GM06990 (cell line): ENCODE results near the gene HECTD1.
A peak's percentile ranks its signal among the peaks of the same experiment; 100 is the strongest.
"Not testable (repeated sequence)": the region's sequence is repeated elsewhere in the genome, so short reads cannot be mapped to it uniquely, and the experiment has no call there.

Experiments
- DNase-seq: peaks from one replicate; pipeline ENCODE4 v3.0.0-alpha.2; 2011; ENCODE audit not compliant: insufficient read length; ENCODE audit errors: extremely low read depth
- H3K27me3 ChIP-seq: replicated peaks from 2 replicates; pipeline ENCODE4 v1.6.0; 2011; ENCODE audit warnings: low read length; ENCODE audit not compliant: control insufficient read depth, insufficient read depth
- H3K36me3 ChIP-seq: 2 replicates; pipeline ENCODE4 v1.5.1; 2011; ENCODE audit warnings: low read length; ENCODE audit not compliant: control insufficient read depth, insufficient read depth
- H3K4me3 ChIP-seq: replicated peaks from 2 replicates; pipeline ENCODE4 v1.5.1; 2011; ENCODE audit warnings: low read depth, mild to moderate bottlenecking, control low read depth, low read length
- TF ChIP-seq, protein P1 (sequence below): IDR thresholded peaks from 2 replicates; pipeline ENCODE4 v1.5.1; 2011; ENCODE audit warnings: low read length, control low read depth, mild to moderate bottlenecking, inconsistent platforms; ENCODE audit not compliant: insufficient read depth, poor library complexity, severe bottlenecking

HECTD1 gene

DNA sequence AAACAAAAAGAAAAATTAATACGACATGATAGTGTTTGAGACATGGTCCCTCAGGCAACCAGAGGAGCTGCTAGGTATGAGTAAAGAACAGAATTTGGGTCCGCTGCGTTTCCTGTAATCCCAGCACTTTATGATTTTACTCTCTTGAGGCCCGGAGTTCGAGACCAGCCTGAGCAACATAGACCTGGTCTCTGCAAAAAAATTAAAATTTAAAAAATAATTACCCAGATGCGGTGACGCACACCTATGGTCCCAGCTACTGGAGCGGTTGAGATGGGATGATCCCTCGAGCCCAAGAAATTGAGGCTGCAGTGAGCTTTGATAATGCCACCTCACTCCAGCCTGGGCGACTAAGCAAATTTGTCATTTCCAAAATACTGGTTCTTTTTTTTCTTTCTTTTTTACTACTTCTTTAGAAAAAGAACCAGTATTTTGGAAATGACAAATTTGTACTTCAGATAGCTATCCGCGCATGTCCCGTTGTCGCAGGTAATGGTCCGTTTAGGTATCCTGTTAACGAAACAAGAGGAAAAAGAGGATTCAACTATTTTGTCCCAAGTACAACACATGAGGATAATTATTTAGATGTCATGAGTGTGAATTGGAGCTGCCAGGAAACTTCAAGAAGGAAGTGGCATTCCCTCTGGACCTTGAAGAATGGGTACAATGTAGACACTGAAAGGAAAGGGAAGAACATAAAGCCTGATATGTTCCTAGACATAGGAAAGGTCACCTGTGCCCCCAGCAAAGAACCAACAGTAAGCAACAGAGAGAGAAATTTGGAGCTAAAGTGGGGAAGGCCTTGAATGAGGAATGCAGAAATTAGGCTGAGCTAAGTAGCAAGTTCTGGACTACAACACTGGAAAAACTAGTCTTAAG, 1.2 kb upstream of the HECTD1 start:
- no peak for DNase-seq
- Histone ChIP-seq H3K36me3 (no peaks in the 10 kb centered on the region), H3K27me3 (no peaks in the 10 kb centered on the region), H3K4me3 (peak overlapping the region; percentile 88)
- TF ChIP-seq, protein P1, sequence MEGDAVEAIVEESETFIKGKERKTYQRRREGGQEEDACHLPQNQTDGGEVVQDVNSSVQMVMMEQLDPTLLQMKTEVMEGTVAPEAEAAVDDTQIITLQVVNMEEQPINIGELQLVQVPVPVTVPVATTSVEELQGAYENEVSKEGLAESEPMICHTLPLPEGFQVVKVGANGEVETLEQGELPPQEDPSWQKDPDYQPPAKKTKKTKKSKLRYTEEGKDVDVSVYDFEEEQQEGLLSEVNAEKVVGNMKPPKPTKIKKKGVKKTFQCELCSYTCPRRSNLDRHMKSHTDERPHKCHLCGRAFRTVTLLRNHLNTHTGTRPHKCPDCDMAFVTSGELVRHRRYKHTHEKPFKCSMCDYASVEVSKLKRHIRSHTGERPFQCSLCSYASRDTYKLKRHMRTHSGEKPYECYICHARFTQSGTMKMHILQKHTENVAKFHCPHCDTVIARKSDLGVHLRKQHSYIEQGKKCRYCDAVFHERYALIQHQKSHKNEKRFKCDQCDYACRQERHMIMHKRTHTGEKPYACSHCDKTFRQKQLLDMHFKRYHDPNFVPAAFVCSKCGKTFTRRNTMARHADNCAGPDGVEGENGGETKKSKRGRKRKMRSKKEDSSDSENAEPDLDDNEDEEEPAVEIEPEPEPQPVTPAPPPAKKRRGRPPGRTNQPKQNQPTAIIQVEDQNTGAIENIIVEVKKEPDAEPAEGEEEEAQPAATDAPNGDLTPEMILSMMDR = no peak

DNA sequence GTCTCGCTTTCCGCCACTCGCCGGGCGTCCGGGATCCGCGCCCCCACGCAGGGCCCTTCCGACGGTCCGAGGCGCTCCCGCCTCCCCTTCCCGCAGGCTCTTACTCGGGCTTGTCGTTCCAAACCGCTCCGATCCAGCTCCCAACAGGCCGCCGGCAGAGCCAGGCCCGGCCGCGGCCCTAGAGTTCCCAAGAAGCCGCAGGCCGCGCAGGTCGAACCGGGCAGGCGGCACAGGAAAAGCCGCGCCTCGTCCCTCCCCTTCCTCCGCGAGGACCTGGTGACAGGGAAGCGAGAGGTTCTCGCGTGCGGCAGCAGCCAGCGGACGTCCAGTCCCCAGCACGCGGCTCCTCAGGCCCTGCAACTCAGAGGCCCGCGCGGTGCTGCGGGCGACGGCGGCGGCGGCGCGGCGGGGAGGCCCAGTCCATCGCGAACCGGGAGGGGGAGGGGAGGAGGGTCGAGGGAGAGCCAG, 272 bp downstream of the HECTD1 start:
- no peak for DNase-seq

DNA sequence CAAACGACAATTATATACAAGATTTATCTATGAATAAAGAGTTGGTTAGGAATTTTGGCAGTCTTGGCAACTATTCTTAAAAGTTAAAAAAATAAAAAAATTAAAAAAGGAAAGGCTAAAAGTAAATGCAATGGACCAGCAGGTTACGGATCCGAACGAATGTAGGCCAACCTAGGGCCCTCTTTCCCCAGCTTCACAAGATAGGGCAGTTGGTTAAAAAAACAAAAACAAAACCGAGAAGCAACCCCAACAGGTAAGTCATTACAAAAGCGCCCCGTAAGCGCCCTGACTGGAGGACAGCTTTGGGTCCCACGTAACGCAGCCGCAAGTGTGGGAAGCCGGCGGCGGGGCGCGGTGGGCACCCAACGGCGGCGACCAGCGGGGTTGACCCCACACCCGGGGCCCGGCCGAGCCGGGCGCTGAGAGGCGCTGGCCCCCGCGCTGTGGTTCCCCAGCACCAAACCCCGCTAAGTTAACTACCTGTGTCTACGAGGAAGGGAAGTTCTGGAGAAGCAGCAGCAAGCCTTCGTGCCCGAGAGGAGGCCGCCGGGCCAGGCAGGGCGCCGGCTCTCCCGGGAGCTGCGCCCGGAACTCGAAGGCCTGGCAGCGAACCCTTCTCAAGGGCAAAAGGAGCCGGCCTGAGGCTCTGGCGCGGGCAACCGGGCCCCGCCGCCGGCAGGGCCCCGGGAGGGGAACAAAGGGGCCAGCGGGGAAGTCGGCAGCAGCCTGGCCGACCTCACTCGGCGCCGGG, 882 bp downstream of the HECTD1 start:
- TF ChIP-seq, protein P1 = no peak
- Histone ChIP-seq H3K27me3 (no peaks in the 10 kb centered on the region), H3K36me3 (peaks cover 2% of the 10 kb centered on the region), H3K4me3 (peak overlapping the region; percentile 88)
- peak; percentile 80 for DNase-seq

More for the DNA sequence above, 272 bp downstream of the HECTD1 start:
- TF ChIP-seq, protein P1 = no peak
- Histone ChIP-seq H3K27me3 (no peaks in the 10 kb centered on the region), H3K36me3 (peaks cover 2% of the 10 kb centered on the region), H3K4me3 (peak overlapping the region; percentile 88)

DNA sequence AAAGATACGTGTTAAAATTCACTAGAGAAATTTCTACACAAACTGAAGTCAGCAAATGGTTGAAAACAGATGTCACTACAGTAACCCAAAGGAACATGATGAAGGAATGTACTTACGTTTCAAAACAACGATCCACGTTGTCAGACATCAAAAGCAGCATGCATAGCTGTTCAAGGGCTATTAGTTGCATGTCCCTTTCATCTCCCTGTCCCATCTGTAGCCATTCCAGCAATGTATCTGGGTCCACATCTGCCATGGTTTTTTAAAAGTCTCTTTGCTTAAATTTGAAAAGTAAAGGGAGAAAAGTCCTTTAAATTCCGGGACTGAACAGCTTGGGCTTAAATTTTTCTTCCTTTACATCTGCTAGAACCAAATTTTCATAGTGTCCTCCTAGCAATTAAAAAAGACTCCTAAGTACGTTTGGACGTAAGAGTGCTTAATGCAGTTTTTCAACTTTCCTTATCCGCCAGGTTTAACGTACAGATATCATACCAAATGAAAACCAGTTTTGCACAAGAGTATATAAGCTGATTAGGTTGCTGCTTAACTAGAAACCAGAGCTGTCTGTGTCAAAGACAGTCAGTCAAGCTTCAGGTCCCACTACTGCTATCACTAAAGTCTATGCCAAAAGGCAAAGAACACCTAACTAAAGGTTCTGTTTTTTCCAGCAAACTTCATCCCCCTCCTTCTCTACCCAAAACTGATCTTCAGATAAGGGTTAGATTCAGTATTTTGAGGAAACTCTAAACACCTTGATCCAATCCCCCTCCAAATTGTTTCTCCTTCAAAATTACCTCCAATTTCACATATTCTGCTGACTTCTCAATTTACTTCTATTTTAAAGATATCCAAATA, 1.7 kb downstream of the HECTD1 start:
- H3K36me3 ChIP-seq = peaks cover 2% of the 10 kb centered on the region
- H3K27me3 ChIP-seq = no peaks in the 10 kb centered on the region
- no peak for DNase-seq
- TF ChIP-seq, protein P1 = no peak
- H3K4me3 ChIP-seq = peak overlapping the region; percentile 88

DNA sequence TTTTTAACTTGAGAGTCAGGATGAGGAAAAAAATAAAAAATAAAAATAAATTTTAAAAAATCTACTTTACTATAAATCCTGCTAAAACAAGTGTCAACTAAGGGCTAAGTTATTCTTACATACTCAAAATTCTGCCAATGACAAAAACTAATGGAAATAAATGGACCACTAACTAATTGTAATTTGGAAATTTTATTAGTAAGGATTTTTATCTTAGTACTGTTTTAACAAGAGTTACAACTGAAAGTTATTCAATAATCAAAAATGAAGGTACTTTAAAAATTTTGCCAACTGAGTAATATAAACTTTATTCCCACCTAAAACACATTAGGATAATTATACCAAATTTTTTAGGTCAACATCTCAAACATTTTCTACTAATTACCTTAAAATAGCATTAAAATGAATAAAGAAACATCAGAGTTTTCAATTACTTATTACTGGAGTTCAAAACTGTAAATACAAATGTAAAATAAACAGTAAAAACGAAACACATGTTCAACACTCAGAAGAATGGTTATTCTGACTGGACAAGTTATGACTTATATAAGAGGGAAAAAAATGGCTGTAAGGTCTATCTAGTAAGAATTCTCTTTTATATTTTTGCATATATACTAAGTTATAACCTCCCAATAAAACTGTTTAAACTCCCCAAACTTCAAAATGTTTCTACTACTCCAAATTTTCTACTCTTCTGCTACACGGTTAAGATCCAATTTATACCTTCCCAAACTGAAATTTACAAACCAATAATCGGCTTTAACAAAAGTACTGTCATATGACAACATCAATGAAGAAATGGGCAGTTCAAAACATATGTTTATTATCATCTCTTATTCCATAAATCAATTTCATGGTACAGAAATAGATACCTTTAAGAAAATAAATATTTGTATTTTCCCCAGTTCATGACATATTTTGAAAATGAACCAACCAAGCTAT, 2.7 kb downstream of the HECTD1 start:
- peaks cover 2% of the 10 kb centered on the region for H3K36me3 ChIP-seq
- peak overlapping the region; percentile 88 for H3K4me3 ChIP-seq
- no peaks in the 10 kb centered on the region for H3K27me3 ChIP-seq
- TF ChIP-seq, protein P1 = no peak
- DNase-seq = no peak

DNA sequence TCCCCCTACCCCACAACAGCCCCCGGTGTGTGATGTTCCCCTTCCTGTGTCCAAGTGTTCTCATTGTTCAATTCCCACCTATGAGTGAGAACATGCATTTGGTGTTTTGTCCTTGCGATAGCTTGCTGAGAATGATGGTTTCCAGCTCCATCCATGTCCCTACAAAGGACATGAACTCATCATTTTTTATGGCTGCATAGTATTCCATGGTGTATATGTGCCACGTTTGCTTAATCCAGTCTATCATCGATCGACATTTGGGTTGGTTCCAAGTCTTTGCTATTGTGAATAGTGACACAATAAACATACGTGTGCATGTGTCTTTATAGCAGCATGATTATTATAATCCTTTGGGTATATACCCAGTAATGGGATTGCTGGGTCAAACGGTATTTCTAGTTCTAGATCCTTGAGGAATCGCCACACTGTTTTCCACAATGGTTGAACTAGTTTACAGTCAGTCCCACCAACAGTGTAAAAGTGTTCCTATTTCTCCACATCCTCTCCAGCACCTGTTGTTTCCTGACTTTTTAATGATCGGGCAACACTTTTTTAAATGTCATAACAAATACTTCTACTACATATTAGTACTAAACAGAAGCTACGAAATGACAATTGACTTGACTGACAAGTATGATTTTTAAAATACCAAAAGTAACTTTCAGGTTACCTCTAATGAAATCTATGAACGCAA, 3.5 kb downstream of the HECTD1 start:
- H3K36me3 ChIP-seq, DNase-seq, H3K27me3 ChIP-seq, H3K4me3 ChIP-seq: not testable (repeated sequence)
